ENCODE results near the gene COL20A1. TPM values are rescaled to one million over a fixed set of nuclear protein-coding genes. Genes with fewer than 3 reads are reported as not detected.

COL20A1 gene
- total and polyA plus RNA-seq, 4 donors: 0.09 to 0.15 TPM; not detected in 2

DNA sequence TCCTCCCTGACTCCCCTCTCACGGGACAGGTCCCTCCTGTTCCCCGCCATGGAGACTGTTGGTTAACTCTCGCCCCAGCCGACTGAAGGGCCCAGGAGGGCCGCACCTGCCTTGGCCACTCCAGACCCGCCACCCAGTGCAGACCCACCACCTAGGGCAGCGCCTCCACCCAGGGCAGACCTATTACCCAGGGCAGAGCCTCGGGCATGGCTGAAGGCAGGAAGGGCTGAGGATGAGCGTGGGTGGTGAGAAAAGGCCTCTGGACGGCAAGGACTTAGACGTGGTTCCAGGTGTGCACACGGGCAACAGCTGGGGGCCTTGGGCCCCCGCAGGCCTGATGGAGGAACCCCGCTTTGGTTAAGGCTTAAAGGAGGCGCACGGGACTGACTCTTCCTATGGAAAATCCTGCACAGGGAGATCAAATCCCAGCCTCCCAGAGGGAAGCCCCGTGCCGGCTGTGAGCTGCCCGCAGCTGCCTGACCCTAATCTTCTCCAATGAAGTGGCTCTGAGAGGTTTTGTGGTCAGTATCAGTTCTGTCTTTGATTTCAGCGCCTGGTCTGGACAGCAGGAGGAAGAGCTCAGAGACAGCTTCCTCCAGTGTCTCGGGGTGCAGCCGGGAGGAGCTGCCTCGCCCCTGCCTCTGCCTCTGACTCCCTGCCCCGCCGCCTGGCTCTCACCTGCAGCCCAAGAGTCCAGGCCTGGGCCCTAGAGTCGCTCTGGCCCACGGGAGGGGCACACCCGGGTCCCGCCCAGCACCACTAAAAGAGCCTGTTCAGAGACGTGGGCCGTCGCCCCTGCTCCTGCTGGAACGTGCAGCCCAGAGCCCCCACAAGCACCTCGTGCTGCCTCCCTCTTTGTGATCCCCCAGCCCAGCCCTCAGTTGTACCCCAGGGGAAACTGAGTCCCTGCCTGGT is 80.2 kb downstream of the COL20A1 start:
- no peaks in the 10 kb centered on the region for H3K9me3 ChIP-seq (ENCODE audit: control insufficient read depth, low read length)
- H3K4me3 ChIP-seq (ENCODE audit: low read length in 2 of 2): no peak overlapping the region
- no peaks in the 10 kb centered on the region for H3K4me1 ChIP-seq (ENCODE audit: control insufficient read depth in 1 of 2, insufficient read depth in 2 of 2, low read length in 2 of 2)
- H3K27me3 ChIP-seq (ENCODE audit: control insufficient read depth in 1 of 2, insufficient read depth in 2 of 2, low read length in 1 of 2): no peaks in the 10 kb centered on the region
- ATAC-seq (ENCODE audit: low FRiP score): no peak
- H3K36me3 ChIP-seq (ENCODE audit: control insufficient read depth in 1 of 2, insufficient read depth in 2 of 2, low read length in 1 of 2): no peaks in the 10 kb centered on the region
- H3K27ac ChIP-seq (ENCODE audit: low read depth in 1 of 2, low read length in 2 of 2): no peak overlapping the region
- 71 to 74% methylated on average over 31 to 34 of the region's 34 CpGs for WGBS, 2 donors
- no peak for DNase-seq
- intact Hi-C loops (cut with DNase I): no loop called here

DNA sequence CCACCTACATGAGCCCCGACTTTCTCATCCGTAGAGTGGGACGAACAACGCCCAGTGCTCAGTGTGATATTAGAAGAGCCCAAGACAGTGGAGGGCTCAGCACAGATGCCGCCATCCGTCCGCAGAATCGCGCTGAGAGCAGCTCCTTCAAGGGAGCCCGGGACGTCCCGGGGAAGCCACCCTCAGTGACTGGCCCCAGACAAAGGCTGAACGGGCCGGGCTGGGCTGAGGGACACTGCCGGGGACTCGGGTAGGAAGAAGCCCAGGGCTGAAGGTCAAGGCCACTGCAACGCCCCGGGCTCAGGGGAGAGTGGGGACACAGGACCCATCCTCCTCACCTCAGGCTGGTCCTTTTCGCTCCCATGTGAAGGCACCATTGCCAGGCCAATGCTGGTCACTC is 81.0 kb downstream of the COL20A1 start:
- no peak for ATAC-seq (ENCODE audit: low FRiP score)
- Histone ChIP-seq H3K4me1 (ENCODE audit: control insufficient read depth in 1 of 2, insufficient read depth in 2 of 2, low read length in 2 of 2) (no peaks in the 10 kb centered on the region), H3K9me3 (ENCODE audit: control insufficient read depth, low read length) (no peaks in the 10 kb centered on the region), H3K36me3 (ENCODE audit: control insufficient read depth in 1 of 2, insufficient read depth in 2 of 2, low read length in 1 of 2) (no peaks in the 10 kb centered on the region), H3K27me3 (ENCODE audit: control insufficient read depth in 1 of 2, insufficient read depth in 2 of 2, low read length in 1 of 2) (no peaks in the 10 kb centered on the region), H3K4me3 (ENCODE audit: low read length in 2 of 2) (no peak overlapping the region), H3K27ac (ENCODE audit: low read depth in 1 of 2, low read length in 2 of 2) (no peak overlapping the region)
- intact Hi-C loops (cut with DNase I): no loop called here
- WGBS, 2 donors: 80 to 83% methylated on average over 19 of the region's 19 CpGs
- no peak for DNase-seq

DNA sequence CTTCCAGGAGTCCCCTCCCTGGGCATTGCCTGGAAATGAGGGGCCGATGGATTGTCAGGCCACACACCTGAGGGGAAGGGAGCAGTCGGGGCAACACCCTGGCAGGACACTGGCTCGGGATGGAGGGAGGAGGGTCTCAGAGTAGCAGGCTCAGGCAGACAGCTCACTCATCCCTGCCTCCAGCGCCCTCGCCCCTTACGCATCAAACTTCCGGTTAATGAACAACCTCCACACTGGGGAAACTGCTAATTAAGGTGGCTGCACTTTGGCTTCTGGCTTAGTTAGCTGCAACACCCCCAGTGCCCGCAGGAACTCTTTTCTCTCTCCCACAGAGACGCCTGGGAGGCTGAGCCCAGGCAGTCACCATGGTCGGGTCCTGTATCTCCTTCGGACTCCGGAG is 81.5 kb downstream of the COL20A1 start:
- no peaks in the 10 kb centered on the region for H3K36me3 ChIP-seq (ENCODE audit: control insufficient read depth in 1 of 2, insufficient read depth in 2 of 2, low read length in 1 of 2)
- H3K27ac ChIP-seq (ENCODE audit: low read depth in 1 of 2, low read length in 2 of 2): no peak overlapping the region
- H3K4me3 ChIP-seq (ENCODE audit: low read length in 2 of 2): no peak overlapping the region
- no peak for ATAC-seq (ENCODE audit: low FRiP score)
- no peaks in the 10 kb centered on the region for H3K27me3 ChIP-seq (ENCODE audit: control insufficient read depth in 1 of 2, insufficient read depth in 2 of 2, low read length in 1 of 2)
- intact Hi-C loops (cut with DNase I): no loop called here
- DNase-seq: no peak
- WGBS, 2 donors: 56 to 58% methylated on average over 12 of the region's 12 CpGs
- H3K4me1 ChIP-seq (ENCODE audit: control insufficient read depth in 1 of 2, insufficient read depth in 2 of 2, low read length in 2 of 2): no peaks in the 10 kb centered on the region
- H3K9me3 ChIP-seq (ENCODE audit: control insufficient read depth, low read length): no peaks in the 10 kb centered on the region

DNA sequence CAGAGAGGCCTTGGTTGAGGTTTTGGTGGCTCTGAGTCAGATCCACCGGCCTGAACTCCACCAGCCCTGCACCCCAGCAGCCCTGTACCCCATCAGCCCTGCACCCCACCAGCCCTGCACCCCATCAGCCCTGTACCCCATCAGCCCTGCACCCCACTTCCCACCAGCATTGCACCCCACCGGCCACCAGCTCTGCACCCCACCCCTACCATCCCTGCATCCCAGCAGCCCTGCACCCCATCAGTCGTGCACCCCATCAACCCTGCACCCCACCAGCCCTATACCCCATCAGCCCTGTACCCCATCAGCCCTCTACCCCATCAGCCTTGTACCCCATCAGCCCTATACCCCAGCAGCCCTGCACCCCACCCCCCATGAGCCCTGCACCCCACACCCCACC is 82.5 kb downstream of the COL20A1 start:
- Histone ChIP-seq H3K4me1 (ENCODE audit: control insufficient read depth in 1 of 2, insufficient read depth in 2 of 2, low read length in 2 of 2) (no peaks in the 10 kb centered on the region), H3K27me3 (ENCODE audit: control insufficient read depth in 1 of 2, insufficient read depth in 2 of 2, low read length in 1 of 2) (no peaks in the 10 kb centered on the region), H3K4me3 (ENCODE audit: low read length in 2 of 2) (no peak overlapping the region), H3K27ac (ENCODE audit: low read depth in 1 of 2, low read length in 2 of 2) (no peak overlapping the region), H3K9me3 (ENCODE audit: control insufficient read depth, low read length) (no peaks in the 10 kb centered on the region), H3K36me3 (ENCODE audit: control insufficient read depth in 1 of 2, insufficient read depth in 2 of 2, low read length in 1 of 2) (no peaks in the 10 kb centered on the region)
- 75 to 85% methylated on average over 3 of the region's 3 CpGs for WGBS, 2 donors
- DNase-seq: no peak
- ATAC-seq (ENCODE audit: low FRiP score): no peak
- intact Hi-C loops (cut with DNase I): no loop called here

DNA sequence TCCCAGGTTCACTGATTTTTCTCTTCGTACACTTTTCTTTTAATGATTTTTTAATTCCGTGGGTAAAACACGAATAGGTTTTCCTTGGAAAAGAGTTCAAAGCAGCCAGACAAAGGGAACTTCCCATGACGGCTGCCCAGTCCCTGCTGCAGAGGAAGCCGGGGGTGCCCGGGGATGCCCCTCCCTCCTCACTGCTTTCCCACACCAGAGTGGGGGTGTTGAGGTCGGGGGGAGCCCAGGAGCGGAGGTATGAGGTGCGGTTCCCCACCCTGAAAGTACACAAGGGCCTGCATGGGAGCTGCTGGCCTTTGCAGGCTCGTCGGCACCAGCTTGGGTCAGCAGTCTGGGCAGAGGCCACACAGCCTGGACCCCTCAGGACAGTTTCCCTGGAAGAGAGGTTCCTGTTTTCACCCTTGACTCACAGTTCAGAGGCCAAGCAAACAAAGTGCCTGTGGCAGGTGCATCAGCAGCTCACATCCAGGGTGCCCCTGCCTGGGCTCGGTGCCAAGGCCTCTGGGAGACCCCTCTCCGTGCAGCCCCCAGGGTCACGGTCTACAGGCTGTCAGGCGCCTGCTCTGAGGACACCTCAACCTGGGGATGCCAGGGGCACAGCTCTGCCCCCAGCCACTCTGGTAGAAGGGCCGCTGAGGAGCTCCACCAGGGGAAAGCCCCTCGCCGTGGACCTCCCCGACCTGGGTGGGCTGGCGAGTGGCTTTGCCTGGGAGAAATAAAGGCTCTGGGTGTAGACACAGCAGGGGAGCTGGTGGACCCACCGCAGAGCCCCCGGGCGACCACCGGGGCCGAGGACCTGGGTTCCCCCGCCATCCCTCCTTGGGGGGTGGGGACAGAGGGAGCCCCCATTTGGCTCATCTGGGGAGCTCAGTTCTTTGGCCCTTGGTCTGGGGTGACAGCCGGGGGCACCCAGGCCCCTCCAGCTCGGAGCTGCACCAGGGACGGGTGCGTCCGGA is 83.6 kb downstream of the COL20A1 start:
- no peaks in the 10 kb centered on the region for H3K27me3 ChIP-seq (ENCODE audit: control insufficient read depth in 1 of 2, insufficient read depth in 2 of 2, low read length in 1 of 2)
- WGBS, 2 donors: 38 to 45% methylated on average over 31 of the region's 31 CpGs
- no peak for ATAC-seq (ENCODE audit: low FRiP score)

DNA sequence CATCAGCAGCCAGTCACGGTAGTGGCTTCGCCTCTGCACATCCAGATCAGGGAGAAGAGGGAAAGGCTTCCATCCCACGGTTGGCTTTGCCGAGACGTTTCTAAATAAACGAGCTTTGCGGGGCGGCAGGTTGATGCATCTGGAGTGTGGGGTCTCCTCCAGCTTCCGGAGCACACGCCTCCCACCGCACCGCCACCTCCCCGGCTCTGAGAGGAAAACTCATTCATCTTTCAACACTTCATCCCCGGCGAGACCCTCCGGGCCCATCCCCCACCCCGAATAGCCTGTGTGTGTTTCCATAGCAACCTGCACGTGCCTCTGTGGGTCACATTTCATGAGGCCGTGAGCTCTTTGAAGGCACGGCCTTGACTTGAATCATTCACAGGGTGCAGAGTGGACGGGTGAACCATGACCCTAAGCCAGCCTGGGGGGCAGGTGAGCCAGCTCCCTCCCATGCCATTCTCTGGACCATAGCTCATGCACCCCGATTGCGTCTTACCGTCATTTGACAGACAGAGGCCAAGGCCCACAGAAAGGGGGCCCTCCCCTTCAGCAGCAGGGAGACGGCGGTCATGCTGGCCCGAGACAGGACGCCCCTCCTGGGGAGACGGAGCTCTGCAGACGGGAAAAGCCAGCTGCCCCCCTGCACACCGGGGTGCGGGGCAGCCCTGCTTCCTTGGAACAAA is 84.4 kb downstream of the COL20A1 start:
- ATAC-seq (ENCODE audit: low FRiP score) (no peak), DNase-seq (no peak)
- no peaks in the 10 kb centered on the region for H3K27me3 ChIP-seq (ENCODE audit: control insufficient read depth in 1 of 2, insufficient read depth in 2 of 2, low read length in 1 of 2)
- H3K27ac ChIP-seq (ENCODE audit: low read depth in 1 of 2, low read length in 2 of 2): no peak overlapping the region
- no peaks in the 10 kb centered on the region for H3K36me3 ChIP-seq (ENCODE audit: control insufficient read depth in 1 of 2, insufficient read depth in 2 of 2, low read length in 1 of 2)
- H3K9me3 ChIP-seq (ENCODE audit: control insufficient read depth, low read length): no peaks in the 10 kb centered on the region
- WGBS, 2 donors: 3 to 4% methylated on average over 32 of the region's 32 CpGs
- H3K4me3 ChIP-seq (ENCODE audit: low read length in 2 of 2): no peak overlapping the region
- intact Hi-C loops (cut with DNase I): no loop called here
- H3K4me1 ChIP-seq (ENCODE audit: control insufficient read depth in 1 of 2, insufficient read depth in 2 of 2, low read length in 2 of 2): no peaks in the 10 kb centered on the region

More for the DNA sequence above, 83.6 kb downstream of the COL20A1 start:
- no peak overlapping the region for H3K27ac ChIP-seq (ENCODE audit: low read depth in 1 of 2, low read length in 2 of 2)
- H3K4me3 ChIP-seq (ENCODE audit: low read length in 2 of 2): no peak overlapping the region
- no peaks in the 10 kb centered on the region for H3K9me3 ChIP-seq (ENCODE audit: control insufficient read depth, low read length)
- intact Hi-C loops (cut with DNase I): no loop called here
- no peak for DNase-seq
- no peaks in the 10 kb centered on the region for H3K36me3 ChIP-seq (ENCODE audit: control insufficient read depth in 1 of 2, insufficient read depth in 2 of 2, low read length in 1 of 2)
- no peaks in the 10 kb centered on the region for H3K4me1 ChIP-seq (ENCODE audit: control insufficient read depth in 1 of 2, insufficient read depth in 2 of 2, low read length in 2 of 2)

DNA sequence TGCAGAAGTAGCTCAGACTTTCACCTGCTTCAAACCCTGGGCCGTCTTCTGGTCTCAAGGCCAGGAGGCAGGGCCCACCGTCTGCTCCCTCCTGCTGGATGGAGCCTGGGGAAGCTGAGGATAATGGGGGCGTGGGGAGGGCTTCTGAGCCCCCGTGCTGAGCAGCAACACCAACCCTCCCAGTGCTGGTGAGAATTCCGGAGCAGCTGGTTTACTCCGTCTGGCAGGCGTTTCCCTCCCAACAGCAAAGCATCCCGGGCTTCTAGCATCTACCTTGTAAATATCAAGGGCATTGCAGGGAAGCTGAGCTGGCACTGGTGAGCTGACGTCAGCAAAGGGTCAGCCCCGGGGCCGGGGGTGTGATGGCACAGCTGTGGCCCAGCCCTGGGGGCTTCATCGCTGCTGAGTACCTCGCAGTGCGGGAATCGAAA is 85.0 kb downstream of the COL20A1 start:
- Histone ChIP-seq H3K36me3 (ENCODE audit: control insufficient read depth in 1 of 2, insufficient read depth in 2 of 2, low read length in 1 of 2) (no peaks in the 10 kb centered on the region), H3K9me3 (ENCODE audit: control insufficient read depth, low read length) (no peaks in the 10 kb centered on the region), H3K4me1 (ENCODE audit: control insufficient read depth in 1 of 2, insufficient read depth in 2 of 2, low read length in 2 of 2) (no peaks in the 10 kb centered on the region), H3K27ac (ENCODE audit: low read depth in 1 of 2, low read length in 2 of 2) (no peak overlapping the region), H3K27me3 (ENCODE audit: control insufficient read depth in 1 of 2, insufficient read depth in 2 of 2, low read length in 1 of 2) (no peaks in the 10 kb centered on the region), H3K4me3 (ENCODE audit: low read length in 2 of 2) (no peak overlapping the region)
- DNase-seq (no peak), ATAC-seq (ENCODE audit: low FRiP score) (no peak)
- intact Hi-C loops (cut with DNase I): no loop called here
- WGBS, 2 donors: 25 to 26% methylated on average over 15 of the region's 15 CpGs

DNA sequence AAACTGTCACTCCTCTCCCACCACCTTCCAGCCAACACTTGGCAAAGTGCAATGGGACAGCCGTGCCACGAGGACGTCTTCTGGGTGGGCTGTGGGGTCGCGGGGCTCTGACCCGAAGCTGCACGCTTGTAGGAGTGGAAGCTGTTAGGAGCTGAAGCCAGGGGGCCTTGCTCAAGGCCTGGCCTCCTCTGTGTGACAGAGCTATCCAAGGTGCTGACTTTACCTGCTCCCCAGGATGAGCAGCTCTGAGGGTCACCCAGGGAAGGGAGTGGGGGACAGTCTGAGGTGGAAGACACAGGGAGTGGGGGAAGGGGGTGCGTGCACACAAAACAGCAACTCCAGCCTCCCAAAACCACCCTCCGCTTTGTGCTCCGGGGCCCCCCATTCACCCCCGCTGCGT is 85.6 kb downstream of the COL20A1 start:
- ATAC-seq (ENCODE audit: low FRiP score): no peak
- Histone ChIP-seq H3K9me3 (ENCODE audit: control insufficient read depth, low read length) (no peaks in the 10 kb centered on the region), H3K27me3 (ENCODE audit: control insufficient read depth in 1 of 2, insufficient read depth in 2 of 2, low read length in 1 of 2) (no peaks in the 10 kb centered on the region), H3K4me3 (ENCODE audit: low read length in 2 of 2) (no peak overlapping the region), H3K27ac (ENCODE audit: low read depth in 1 of 2, low read length in 2 of 2) (no peak overlapping the region), H3K4me1 (ENCODE audit: control insufficient read depth in 1 of 2, insufficient read depth in 2 of 2, low read length in 2 of 2) (no peaks in the 10 kb centered on the region), H3K36me3 (ENCODE audit: control insufficient read depth in 1 of 2, insufficient read depth in 2 of 2, low read length in 1 of 2) (no peaks in the 10 kb centered on the region)
- WGBS, 2 donors: 49 to 50% methylated on average over 12 of the region's 12 CpGs
- DNase-seq: no peak
- intact Hi-C loops (cut with DNase I): no loop called here
